ENCODE results near the gene KCNT1.

Gene KCNT1

DNA sequence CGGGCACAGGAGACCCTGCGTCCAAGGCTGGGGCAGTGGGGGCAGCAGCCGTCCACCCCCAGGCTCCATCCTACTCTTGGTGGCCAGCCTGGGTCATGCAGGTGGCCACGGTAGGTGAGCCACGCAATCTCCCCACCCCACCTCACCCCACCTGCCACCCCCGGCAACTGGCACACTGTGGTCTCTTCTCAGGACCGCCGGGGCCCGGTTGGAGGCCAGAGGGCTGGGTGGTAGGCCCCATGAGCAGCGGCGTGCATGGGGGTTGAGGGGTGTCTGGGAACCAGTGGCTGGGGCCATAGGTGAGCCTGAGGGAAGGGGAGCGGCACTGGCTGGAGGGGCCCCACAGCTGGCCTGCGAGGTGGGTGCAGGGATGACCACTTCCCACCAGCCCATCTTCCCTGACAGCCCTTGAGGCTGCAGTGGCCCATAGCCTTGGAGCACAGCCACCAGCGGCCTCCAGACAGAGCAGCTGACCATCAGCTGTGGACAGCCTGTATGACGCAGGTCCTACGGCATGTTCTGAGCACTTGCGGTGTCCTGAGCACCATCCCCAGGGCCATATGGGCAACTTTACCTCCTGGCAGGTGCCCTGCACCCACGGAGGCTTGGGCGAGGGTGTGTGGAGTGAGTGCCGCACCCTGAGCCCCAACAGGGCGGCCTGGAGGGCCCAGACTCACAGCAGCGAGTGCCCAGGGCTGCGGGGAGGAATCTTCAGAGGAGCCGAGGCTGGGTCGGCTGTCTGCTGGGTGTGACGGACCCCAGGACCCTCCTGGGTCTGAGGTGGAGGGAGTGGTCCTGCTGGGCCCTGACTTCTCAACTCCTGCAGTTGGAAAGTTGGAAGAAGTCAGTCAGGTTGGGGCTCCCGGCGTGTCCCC, 47.4 kb downstream of the KCNT1 start:
- DNase-seq = no peak

DNA sequence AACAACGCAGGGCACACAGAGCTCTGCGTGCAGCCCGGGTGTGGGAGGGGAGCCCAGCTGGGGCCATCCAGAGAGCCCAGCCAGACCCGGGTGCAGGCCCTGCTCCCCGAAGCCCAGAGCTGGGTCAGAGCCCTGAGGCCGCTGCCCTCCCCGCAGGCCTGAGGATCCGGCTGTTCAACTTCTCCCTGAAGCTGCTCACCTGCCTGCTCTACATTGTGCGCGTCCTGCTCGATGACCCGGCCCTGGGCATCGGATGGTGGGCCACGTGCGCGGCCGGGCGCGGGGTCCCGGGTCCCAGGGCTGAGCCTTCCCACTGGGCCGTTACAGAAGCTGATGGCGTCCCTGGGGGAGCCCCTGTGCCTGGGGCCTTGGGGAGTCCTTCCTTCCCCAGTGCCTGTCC, 48.8 kb downstream of the KCNT1 start:
- DNase-seq = no peak

DNA sequence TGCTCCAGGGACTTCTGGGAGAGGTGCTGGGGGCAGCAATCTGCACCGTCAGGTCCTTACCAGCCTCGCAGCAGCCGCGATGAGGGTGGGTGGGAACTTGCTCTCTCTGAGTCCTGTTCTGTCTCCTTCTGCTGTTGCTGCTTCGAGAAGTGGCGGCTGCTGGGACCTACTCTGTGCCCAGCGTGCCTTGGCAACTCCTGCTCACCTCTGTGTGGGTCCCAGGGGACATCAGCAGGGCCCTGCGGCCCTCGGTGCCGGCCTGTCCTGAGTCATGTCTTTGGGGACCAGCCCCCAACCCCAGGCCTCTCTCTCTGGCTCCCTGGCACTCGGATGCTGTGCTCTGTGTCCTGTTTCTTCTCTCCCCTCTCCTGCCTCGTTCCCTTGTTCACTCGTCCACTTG, 49.5 kb downstream of the KCNT1 start:
- DNase-seq = no peak

DNA sequence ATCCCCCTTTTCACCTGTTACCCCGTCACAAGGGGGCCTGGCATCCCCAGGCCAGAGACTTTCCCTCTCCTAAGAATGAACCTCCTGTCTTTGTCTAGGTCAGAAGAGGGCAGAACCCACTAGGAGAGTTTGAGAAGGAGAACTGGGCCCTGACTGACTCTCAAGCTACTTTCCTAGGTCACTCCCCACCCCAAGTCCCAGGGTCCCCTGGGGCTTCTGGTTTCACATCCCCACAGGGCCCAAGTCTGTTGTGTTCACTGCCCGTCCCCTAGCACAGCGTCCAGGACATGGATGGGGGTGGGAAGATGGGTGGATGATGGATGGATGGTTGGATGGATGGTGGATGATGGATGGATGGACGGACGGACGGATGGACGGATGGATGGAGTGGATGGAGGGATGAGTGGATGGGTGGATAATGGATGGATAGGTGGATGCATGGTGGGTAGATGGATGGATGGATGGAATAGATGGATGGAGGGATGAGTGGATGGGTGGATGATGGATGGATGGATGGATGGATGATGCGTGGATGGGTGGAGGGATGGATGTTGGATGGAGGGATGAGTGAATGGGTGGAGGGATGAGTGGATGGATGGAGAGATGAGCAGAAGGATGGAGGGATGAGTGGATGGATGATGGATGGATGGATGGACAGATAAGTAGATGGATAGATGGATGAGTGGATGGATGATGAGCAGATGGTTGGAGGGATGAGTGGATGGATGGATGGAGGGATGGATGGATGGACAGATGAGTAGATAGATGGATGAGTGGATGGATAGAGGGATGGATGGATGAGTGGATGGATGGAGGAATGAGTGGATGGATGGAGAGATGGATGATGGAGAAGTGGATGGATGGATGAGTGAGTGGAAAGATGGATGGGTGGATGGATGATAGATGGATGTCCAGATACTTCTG, 50.6 kb downstream of the KCNT1 start:
- no peak for DNase-seq

DNA sequence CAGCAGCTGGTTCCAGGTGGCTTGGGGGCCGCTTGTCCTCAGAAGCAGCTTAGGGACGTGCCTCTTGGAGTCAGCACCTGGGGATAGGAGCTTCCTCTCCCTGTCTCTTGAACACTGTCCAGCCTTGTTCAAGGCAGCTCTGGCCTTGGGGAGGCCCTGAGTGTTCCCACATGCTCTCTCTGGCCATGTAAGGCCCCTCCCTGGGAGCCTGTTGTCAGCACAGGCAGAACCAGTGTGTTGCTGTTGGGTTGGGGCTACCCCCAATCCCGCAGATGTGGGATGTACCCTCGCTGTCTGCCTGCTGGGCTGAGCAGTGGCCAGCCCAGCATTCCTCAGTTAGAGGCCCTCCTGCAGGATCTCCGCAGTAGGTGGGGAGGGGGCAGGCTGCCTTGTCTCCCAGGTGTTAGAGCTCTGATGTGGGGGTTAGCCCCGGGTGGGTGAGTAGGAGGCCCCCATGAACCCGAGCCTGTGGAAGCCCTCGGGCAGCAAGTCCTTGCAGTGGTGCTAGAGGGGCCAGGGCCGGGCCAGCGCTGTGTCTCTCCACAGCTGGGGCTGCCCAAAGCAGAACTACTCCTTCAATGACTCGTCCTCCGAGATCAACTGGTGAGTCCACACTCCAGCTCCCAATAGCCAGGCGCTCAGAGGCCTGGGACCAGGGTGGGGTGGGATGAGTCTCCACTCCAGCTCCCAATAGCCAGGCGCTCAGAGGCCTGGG, 51.6 kb downstream of the KCNT1 start:
- DNase-seq = no peak

DNA sequence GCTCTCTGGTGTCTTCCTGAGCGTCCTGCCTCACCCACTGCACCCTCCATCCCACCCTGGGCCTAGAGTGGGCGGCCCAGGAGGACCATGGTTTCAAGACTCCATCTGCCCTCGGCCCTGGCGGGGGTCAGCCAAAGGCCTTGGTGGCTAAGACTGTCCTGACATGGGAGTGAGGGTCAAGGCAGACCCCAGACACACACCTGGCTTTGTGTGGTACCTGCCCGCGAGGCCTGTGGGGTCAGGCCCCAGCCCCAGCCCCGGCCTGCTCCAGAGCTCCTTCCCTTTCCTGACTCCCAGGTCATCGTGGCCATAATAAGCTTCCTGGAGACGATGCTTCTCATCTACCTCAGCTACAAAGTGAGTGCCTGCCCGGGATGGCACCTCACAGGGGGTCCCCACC, 54.6 kb downstream of the KCNT1 start:
- DNase-seq = no peak

DNA sequence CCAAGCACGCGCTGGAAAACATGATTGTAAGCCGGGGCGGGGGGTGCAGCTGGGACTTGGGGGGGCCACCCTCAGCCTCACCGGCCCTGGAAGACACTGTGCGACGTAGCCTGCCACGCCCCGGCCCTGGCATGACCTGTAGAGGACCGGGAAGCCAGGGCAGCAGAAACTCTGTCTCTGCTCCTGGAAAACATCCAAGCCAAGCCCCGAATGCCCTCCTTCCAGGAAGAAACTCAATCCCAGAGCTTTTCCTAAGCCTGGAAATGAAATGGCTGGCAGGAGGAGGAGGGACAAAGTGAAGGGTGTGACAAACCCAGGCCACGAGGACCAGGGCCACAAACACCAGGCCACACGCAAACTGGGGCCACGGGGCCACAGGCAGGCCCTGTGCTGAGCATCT, 55.4 kb downstream of the KCNT1 start:
- DNase-seq = no peak

DNA sequence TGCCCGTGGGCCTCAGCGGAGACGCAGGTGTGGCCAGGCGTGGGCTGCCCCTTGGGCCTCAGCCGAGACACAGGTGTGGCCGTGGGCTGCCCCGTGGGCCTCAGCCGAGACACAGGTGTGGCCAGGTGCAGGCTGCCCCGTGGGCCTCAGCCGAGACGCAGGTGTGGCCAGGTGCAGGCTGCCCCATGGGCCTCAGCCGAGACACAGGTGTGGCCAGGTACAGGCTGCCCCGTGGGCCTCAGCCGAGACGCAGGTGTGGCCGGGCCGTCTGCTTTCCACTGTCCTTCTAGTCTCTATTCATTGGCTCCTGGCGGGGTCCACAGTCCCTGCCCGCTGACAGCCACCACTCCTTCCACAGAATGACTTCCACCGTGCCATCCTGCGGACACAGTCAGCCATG, 56.1 kb downstream of the KCNT1 start:
- no peak for DNase-seq

DNA sequence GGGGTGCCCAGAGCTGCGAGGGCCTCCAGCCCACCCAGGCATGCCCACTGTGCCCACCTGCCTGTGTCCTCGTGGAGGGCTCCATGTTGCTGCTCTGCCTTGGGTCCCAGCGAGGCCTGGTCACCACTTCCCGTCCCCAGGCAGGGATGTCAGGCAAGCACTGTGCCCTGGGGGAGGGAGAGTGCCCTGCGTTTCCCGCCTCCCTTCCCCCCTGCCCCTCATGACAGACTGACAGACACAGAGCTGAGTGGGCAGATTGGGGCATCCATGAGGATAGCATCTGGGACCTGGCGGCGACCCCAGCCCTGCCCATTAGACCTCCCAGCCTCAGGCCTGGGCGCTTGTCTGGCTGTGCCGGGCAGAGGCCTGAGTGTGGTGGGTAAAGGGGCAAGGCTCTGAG, 56.9 kb downstream of the KCNT1 start:
- DNase-seq = no peak

DNA sequence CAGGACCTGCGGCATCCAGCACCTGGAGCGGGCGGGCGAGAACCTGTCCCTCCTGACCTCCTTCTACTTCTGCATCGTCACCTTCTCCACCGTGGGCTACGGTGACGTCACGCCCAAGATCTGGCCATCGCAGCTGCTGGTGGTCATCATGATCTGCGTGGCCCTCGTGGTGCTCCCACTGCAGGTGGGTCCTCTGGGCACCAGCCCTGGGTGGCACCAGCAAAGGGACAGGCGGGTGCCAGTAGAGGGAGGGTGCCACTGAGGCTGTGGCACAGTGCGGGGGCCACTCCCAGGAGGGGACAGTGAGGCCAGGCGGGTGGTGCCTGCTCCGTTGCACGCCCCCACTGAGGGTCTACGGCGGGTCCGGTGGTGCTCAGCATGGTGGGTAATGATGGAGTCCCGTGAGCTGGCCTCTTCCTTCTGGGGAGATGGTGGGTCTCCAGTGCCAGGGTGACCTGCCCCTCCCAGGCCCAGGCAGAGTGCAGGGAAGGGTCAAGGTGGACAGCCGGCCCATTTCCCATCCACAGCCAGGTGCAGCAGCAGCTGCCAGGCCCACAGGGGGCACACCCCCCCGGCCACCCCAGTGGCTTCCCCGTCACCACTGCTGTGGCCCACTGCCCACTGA, 57.8 kb downstream of the KCNT1 start:
- DNase-seq = no peak

DNA sequence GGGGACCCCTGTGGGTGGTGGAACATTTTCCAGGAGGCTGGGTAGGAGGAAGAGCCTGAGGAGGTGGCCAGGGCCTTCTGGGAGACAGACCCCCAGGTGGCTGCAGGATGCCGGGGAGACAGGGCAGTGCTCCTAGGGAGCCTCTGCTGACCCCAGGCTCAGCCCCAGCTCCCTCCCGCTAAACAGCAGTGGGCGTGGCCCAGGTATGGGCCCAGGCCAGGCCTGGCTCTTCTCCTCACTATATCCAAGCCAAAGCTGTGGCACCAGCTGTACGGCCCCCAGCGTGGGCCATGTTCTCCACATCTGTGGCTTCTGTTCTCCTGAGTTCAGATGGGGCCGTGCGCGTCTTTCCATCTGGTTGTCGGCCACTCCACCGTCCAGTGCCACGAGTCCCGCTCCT, 58.5 kb downstream of the KCNT1 start:
- DNase-seq = no peak

DNA sequence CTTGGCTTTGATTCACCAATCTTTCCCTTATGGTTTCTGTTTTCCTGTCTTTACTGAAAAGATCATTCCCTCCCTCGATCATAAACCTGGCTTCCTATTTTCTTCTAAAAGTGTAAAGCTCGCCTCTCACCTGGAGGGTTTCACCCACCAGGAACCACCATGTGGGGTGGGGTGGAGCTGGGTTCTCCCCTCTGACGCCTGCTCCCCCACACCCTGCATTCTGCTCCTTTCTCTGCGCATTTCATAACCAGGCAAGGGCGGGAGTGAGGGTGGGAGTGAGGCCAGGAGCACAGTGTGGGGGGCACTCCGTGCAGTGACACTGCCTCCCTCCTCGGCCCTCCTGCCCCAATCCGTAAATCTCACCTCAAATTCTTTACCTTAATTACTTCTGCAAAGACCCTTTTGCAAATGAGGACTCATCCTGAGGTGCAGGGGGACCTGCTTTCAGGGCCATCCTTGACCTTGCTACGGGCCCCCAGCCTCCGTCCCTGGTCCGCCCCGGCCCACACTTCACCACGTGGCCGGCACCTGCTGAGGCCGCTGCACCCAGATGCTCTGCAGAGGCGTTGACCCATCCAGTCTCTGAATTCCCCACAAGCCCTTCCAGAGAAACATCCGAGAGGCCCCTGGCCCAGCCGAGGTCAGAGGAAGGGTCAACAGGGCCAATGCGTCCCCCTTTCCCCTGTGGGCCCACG, 59.3 kb downstream of the KCNT1 start:
- DNase-seq = no peak

DNA sequence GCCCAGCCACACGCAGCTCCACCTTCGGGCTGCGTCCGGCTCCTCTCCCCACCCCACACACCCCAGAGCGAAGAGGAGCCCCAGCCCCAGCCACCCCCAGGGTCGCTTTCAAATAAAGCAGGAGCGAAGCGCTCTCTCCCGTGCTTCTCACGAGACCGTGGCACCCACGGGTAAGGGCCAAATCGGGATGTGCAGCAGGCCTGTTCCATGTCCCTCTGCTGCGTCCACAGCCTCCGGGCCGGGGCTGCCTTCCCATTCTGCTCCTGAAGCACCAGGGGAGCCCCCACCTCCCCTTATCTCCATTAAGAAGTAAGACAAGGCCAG, 59.8 kb downstream of the KCNT1 start:
- DNase-seq = no peak

DNA sequence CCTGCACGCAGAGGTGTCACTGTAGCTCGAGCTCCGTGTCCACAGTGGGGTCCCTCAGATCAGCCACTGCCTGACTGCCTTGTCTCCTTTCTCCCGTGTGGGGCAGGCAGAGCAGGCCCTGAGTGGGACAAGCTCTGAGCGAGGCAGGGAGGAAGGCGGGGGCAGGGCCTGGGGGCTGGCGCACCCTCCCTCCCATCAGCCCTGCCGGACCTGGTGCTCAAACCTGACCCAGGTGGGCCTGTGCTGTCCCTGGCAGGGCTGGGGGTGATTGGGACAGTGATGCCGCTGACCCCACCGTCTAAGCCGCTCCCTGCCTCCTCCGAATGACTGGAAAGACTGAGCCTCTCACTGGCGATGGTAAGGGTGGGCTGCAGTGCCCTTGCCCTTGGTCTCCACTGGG, 60.9 kb downstream of the KCNT1 start:
- DNase-seq = no peak

DNA sequence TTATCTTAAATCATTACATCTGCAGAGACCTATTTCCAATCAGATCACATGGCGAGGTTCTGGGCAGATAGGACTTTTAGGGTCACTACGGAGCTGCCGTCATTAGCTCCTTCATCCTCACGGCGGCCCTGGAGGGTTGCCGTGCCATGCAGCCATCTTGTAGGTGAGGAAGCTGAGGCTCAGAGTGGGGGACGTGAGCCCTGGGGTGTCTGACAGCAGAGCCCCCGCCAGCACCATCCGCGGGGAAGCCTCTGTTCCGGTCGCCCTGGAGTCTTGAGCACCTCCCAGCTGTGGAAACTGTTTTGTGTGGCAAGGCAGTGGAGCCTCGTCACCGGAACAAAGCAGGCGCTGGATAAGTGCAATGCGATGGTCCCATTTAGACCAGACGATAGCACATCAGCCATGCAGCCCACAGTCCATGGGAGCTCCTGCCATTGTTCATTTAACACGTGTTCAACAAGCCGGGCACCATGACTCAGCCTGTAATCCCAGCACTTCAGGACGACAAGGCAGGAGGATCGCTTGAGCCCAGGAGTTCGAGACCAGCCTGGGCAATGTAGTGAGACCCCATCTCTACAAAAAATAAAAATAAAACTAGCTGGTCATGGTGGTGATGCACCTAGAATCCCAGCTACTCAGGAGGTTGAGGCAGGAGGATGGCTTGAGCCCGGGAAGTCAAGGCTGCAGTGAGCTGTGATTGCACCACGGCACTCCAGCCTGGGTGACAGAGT, 61.9 kb downstream of the KCNT1 start:
- no peak for DNase-seq

DNA sequence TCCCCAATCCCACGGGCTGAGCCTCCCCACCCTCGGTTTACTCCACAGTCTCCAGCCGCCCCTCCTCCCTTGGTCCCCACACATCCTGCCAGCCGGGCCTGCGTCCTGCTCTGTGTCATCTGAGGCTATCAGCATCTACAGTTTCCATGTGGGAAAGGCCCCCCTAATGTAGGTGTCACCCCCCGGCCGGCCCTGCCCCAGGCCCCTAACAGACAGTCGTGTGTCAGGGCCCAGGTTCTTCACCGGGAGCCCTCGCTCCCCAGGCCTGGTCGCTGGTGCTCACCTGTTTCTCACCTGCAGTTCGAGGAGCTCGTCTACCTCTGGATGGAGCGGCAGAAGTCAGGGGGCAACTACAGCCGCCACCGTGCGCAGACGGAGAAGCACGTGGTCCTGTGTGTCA, 62.7 kb downstream of the KCNT1 start:
- no peak for DNase-seq

DNA sequence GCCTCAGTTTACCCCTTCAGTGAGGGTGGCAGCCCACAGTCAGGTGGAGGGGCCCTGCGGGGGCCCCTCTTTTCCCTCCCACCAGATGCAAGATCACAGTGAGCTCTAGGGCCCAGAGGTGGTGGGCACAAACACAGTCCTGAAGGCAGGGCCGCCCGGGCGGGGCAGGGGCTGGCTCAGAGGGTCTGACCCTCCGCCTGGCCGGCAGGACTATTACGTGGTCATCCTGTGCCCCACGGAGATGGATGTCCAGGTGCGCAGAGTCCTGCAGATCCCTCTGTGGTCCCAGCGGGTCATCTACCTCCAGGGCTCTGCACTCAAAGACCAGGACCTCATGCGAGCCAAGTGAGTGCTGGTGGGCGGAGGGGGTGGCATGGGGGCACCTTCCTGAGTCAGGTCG, 63.4 kb downstream of the KCNT1 start:
- DNase-seq = no peak

DNA sequence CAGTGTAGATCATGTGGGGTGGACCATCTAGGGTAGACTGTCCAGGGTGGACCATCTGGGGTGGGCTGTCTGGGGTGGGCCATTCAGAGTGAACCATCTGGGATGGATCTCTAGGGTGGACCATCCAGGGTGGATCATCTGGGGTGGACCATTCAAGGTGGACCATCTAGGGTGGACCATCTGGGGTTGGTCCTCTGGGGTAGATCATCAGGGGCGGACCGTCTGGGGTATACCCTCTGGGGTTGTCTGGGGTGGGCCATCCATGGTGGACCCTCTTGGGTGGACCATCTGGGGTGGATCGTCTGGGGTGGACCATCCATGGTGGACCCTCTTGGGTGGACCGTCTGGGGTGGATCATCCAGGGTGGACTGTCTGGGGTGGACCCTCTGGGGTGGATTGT, 64.3 kb downstream of the KCNT1 start:
- DNase-seq = no peak

DNA sequence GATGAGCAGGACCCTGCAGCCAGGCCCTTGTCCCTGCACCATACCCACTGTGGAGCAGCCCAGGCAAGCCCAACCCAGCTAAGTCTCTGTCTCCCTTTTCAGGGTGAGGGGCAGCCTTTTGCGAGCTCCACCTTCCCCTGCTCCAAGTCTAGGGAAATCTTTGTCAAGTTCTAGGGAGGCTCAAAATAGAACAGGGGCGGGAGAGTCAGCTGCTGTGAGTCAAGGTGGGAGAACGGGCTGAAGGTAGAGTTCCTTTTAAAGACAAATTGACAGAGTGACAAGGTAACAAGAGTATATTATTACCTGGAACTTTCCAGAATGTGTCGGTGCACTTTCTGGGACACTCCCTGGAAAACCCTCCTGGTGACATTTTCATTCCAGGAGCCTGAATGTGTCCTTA, 64.7 kb downstream of the KCNT1 start:
- DNase-seq = no peak

DNA sequence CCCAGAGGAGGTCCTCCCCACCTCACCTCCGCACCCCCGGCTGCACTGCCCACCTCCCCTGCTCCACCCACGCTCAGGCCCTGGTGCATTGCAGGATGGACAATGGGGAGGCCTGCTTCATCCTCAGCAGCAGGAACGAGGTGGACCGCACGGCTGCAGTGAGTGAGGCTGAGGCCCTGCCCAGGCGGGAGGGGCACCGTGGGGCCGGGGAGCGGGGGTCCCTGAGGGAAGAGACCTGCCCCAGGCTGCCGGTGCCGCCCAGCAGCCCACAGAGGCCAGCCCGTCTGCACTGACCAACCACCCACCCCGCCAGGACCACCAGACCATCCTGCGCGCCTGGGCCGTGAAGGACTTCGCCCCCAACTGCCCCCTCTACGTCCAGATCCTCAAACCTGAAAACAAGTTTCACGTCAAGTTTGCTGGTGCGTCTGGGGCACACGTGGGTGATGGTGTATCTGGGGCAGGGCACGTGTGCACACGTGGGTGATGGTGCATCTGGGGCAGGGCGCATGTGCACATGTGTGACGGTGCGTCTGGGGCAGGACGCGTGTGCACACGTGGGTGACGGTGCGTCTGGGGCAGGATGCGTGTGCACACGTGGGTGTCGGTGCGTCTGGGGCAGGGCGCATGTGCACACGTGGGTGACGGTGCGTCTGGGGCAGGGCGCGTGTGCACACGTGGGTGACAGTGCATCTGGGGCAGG, 66.7 kb downstream of the KCNT1 start:
- DNase-seq = no peak
